OCI-M2 (cell line): ENCODE results near the gene EIF5A2.
"Not testable (repeated sequence)": the region's sequence is repeated elsewhere in the genome, so short reads cannot be mapped to it uniquely, and the experiment has no call there.

ENCODE experiments used
- DNase-seq: peaks from one replicate; lab custom pipeline; 2025; ENCODE audit not compliant: unreplicated experiment; lab: John Stamatoyannopoulos, UW

Gene EIF5A2

DNA sequence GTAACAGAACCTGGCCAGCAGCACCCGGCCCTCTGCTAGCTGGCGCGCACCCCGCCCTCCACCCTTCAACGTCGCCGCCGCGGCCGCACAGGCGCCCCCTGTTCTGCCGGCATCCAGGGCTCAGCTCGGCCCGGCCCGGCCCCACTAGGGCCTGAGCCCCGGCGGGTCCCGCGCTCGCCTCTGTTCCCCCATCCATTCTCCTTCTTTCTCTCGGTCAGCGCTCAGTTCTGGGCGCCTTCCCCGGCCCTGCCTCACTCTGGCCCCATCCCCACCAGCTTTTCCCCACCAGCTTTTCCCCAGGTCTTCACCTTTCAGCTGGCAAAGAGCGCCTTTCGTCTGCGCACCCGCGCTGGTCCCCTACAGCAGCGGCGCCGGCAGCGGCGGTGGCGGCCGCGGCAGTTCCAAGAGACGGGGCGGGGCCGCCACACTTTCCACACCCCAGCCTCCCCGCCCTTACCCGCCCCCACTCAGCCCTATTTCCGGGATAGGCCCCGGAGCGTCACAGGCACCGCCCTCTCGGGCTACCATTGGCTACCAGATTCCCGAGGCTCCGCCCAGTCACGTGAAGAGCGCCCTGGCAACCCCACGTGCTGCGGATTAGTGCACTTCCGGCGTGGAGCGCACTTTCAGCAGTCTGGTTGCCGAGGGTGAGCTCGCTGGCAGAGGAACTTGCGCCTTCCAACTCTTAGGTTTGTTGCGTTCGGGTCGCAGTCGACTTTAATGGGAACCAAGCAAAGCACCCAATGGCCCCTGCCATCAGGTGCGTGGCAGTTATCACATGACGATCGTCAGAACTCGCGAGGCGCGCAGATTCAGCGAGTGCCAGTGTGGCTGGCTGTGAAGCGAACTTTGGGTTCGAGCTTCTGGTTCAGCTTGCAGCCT, at the start of gene EIF5A2:
Gene EIF5A2, minus strand, starts transcription at position 403 of the 882 bp plus-strand sequence. CDS start 831 bp downstream, outside the sequence.
- peak; percentile 17 for DNase-seq

DNA sequence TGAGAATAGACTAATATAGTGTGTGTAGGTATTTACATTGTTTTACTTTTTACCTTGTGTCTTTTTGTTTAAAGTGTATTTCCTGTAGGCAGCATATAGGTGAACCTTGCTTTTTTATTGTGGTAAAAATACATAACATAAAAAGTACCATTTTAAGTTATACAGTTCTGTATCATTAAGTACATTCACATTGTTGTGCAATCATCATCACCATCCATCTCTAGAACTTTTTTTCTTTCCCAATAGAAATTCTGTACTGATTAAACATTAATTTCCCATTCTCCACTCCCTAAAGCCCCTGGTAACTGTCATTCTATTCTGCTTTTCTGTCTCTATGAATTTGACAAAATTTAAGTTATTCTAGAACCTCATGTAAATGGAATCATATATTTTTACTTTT, 48.2 kb upstream of the EIF5A2 start:
- no peak for DNase-seq

DNA sequence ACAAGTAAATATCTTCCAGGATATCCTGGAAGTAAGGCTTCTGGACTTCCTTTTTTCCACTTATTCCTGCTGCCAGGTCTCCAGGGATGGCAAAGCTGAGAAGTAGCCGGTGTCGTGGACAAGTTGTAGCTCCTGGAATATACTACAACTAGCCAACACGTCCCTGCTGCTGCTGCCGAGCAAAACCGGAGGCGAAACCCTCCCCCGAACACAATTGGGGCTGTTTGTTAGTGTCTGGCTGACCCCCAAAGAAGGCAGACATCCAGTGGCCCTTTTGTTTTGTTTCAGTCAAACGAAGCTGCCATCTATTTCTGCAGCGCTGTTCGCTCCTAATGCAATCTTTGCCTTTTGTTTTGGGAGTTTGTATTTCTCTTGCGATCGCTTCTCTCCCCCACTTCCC, 45.3 kb upstream of the EIF5A2 start:
- no peak for DNase-seq

DNA sequence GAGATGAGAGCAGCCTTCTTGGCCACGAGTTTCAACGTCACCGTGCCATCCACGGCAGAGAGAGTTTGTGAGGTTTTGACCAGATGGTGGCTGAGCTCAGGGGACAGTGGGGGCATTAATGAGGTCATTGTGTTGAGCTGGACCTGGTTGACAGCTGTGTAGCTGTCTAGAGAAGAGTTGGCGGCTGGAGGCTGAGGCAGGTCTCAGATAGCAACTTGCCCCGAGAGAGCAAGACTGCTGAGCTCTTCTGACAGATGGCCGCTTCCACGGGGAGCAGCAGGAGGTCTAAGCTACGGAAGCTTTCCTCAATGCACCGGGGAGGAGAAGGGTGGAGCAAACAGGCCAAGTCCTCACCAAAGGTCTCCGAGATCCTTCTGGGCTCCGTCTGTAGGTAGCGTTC, 44.8 kb upstream of the EIF5A2 start:
- DNase-seq, result no peak

DNA sequence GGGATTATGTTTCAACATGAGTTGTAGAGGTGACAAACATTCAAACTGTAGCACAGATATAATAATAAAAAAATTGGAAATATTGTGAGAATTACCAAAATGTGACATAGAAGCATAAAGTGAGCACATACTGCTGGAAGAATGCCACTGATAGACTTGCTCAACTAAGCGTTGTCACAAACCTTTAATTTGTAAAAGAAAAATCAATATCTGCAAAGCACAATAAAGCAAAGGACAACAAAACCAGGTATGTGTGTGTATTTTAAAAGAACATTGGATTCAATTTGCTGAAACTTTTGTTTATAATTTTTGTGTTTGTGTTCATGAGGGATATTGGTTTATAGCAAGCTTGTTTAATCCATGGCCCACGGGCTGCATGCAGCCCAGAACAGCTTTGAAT, 40.8 kb upstream of the EIF5A2 start:
- no peak for DNase-seq

DNA sequence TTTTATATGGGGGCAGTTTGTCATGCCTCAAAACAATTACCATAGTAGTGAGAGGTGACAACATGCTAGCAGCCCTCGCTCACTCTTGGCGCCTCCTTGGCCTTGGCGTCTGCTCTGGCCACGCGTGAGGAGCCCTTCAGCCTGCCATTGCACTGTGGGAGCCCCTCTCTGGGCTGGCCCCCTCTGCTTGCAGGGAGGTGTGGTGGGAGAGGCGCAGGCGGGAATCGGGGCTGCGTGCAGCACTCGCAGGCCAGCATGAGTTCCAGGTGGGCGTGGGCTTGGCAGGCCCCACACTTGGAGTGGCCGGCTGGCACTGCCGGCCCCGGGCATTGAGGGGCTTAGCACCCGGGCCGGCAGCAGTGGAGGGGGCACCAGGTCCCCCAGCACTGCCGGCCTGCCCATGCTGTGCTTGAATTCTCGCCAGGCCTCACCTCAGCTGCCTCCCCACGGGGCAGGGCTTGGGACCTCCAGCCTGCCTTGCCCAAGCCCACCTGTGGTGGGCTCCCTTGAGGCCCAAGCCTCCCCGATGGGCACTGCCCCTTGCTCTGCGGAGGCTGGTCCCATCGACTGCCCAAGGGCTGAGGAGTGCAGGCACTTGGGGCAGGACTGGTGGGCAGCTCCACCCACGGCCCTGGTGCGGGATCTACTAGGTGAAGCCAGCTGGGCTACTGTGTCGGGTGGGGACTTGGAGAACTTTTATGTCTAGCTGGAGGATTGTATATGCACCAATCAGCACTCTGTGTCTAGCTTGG, 38.8 kb upstream of the EIF5A2 start:
- DNase-seq, result no peak

DNA sequence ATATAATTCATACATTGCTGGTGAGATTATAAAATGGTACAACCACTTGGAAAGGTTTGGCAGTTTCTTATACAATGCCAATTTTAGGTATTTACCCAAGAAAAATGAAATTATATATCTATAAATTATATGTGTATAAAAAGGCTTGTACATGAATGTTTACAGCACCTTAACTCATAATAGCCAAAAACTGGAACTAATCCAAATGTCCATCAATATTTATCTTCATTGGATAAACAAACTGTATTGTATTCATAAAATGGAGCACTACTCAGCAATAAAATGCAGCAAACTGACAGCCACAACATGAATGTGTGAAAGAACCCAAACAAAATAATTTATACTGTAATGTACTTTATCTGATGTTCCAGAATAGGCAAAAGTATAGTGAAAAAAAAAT, 33.6 kb upstream of the EIF5A2 start:
- DNase-seq, result no peak

DNA sequence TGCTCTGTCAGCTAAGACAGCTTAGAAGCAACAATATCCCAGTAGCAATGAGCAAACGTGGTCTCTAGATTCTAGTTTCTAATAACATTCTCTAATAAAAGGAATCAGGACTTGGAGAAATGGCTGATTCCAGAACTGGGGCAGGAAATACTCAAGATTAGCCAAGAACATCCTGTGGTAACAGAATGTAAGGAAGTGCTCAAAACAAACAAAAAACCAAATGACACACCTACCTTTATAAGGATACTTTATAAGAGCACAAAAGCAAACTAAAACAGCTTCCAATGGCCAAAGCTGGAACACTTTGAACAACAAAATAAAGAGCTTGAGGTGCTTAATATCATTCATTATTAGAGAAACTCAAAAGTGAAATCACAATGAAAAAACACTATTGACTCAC, 33.1 kb upstream of the EIF5A2 start:
- DNase-seq, result no peak

DNA sequence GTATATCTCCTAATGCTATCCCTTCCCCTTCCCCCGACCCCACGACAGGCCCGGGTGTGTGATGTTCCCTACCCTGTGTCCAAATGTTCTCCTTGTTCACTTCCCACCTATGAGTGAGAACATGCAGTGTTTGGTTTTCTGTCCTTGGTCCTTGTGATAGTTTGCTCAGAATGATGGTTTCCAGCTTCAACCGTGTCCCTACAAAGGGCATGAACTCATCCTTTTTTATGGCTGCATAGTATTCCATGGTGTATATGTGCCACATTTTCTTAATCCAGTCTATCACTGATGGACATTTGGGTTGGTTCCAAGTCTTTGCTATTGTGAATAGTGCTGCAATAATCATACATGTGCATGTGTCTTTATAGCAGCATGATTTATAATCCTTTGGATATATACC, 24.6 kb upstream of the EIF5A2 start:
- not testable (repeated sequence) for DNase-seq

DNA sequence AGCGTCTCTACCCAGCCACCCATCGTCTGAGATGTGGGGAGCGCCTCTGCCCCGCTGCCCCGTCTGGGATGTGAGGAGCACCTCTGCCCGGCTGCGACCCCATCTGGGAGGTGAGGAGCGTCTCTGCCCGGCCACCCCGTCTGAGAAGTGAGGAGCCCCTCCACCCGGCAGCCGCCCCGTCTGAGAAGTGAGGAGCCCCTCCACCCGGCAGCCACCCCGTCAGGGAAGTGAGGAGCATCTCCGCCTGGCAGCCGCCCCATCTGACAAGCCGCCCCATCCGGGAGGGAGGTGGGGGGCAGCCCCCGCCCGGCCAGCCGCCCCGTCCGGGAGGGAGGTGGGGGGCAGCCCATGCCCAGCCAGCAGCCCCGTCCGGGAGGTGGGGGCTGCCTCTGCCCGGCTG, 15.1 kb upstream of the EIF5A2 start:
- not testable (repeated sequence) for DNase-seq

DNA sequence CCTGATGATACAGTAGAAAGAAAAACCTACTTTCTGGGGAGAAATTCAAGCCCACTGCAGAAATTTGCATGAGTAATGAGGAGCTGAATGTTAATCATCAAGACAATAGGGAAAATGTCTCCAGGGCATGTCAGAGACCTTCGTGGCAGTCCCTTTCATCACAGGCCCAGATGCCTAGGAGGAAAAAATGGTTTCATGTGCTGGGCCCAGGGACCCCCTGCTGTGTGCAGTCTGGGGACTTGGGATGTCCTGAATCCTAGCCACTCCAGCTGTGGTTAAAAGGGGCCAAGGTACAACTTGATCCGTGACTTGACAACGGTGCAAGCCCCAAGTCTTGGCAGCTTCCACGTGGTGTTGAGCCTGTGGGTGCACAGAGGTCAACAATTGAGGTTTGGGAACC, 10.3 kb upstream of the EIF5A2 start:
- DNase-seq, result no peak

DNA sequence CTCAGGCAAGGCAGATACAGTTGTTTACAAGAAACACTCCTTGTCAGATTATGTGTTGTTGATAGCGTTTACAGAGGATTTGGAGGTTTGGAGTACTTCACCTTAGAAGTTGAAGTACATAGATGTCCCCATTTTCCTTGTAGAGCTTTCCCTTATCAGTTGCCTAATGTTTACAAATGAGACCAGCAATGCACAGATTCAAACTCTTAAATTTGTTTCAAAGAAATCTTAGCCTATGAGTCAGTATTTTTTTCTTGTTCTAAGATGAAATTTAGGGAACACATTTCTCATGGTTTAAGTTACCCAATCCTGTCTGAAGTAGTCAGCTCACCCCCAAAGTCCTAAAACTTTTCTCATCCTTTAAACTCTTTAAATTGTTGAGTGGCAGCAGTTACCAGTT, 6.3 kb upstream of the EIF5A2 start:
- DNase-seq, result no peak

DNA sequence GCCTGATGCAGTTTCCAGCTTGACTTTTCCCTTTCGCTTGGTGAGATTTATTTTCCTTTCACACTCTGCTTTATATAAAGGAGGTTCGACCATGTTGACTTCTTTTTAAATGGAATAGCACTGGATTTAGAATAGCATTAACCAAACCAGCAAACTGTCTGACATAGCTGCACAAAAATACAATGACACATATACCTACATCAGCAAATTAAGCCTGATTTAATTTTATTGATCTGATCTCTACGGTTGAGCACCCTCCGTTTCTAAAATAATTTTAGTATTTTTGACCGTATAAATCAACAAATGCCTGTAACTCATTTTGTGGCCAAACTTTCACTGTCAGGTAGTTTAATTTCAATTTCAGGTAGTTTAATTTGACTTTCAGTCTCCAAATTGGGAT, 5.8 kb upstream of the EIF5A2 start:
- DNase-seq, result no peak

DNA sequence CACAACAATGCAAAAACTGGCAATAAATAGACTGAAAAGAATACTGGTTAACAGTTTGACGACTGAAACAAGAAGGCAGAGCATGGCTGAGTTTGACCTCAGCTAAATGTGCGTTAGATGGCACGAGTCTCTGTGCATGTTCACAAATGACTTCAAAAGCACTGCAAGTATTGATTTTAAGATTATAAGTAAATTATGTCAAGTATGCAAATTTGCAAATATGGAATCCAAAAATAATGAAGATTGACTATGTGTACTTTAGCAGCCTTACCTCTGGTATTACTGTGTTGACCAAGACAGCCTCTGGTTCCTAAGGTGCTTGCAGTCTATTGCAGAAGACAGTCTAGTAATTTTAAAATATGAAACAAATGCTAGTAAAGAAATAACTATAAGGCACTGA, 2.6 kb upstream of the EIF5A2 start:
- DNase-seq, result no peak

DNA sequence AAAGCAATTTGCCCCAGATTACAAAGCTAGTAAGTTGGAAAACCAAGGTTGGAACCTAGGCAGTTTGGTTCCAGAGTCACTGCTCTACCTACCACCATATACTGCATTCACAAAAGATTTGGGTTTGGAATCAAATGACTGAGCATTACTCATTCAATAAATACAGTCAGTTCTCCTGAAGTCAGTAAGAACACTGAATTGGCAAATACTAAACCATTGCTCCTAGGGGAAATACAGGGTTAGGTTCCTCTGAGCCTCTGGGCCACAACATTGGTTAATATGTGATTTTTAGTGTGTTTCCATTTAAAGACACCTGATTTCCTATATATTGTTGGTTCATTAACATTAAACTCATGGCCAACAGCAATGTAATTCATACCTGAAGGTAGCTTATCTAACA, 2.1 kb upstream of the EIF5A2 start:
- DNase-seq, result no peak

DNA sequence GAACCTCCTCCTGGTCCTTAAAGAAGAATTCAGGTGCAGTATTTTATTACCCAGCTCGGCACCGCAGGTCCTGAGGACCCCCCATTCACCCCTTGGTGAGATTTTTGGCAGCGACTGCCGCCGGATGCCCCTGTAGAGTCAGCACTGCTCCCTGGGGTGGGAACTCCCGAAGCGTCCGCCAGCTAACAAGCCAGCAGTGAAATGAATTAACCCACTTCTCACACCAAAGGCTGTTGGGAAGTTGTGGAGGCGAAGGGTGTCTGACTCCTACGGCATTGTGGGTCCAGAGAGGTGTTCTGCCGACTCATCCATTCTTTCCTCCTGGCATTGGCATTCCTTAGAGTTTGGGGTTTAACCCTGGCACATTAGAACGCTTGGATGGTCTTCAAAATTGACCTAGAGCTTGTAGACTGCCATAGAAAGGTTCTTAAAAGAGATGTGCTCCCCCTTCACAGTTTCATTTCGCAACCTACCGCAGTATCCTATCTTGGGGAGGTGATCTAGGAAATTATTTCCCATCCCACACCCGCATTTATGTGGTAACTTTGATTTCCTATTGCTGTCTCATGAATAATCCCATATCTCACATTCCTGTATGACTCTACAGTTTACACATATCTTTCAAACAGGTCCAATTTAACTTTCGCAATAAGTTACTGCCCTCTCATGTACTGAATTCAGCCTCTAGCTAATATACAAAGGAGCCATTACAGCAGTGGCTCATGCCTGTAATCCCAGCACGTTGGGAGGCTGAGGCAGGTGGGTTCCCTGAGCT, 879 bp upstream of the EIF5A2 start:
- no peak for DNase-seq

DNA sequence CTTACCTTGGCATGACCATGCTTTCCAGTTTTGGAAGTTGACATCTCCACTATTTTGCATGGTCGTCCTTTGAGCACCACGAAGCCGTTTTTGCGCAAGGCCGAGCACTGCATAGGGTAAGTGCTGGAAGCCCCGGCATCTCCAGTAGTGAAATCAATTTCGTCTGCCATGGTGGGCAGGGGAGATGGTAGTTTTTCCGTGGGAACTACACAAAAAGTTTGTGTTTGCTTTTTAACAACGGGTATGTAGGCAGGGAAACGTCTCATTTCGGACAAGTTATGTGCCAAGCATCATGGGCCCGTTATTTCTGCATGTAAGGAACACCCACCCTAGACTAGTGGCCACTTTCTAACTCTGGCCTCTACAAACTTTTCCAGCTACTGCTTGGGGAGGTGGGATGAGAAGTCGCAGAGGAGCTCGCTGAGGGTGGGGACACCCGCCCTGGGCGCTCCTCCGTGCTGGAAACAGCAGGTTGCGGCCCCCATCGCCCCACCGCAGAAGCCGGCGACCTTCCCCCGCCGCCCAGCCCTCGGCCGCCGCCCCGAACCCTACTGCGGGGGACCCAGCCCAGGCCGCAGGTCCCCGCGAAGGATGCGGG, 701 bp downstream of the EIF5A2 start:
- no peak for DNase-seq

DNA sequence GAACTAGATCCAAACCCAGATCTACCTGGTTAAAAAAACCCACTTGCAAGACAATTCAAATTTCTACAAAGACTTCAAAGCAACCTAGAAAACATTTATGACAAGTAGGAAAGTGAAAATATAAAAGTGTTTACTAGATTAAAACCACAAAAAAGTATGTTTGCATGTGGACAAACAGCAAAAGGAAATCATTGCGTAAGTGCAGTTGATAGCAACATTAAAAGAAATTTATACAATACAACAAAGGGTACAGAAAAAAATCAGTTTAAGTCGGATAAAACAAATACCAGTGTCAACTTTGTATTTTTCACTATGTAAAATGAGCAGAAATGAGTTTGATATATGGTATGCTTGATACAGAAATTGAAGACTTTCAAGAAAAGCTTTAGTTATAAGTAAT, 2.6 kb downstream of the EIF5A2 start:
- DNase-seq, result no peak

DNA sequence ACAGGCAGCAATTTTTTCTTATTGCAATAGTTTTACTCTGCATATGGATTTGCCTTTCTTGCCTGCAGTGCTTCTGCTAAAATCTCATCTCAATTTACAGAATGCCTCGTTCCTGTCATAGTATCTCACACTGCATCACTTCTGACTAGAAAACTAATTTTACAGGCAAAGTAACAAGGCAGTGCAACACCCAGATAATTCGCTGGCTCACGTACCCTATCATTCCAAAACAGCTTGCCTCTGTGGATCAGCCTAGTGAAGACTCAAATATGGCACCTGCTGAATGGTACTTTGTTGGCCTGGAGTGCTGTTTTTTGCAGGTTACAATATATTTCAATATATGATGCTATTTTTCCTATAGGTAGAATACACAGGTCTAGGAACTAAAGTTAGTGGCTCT, 5.3 kb downstream of the EIF5A2 start:
- no peak for DNase-seq

DNA sequence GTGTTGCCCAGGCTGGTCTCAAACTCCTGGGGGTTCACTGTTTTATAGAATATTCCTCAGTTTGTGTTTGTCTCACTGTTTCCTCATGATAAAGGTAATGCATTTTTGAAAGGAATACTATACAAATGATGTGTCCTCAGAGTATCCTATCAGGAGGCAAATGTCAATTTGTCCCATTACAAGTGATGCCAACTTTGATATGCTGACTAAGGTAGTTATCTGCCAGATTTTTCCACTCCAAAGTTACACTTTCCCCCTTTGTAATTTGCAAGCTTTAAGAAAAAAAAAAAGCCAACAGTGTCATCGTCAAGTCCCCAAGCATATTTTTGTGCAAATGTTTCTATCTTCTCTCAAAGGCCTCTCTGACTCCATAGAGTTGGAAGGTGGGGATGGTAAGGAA, 9.0 kb downstream of the EIF5A2 start:
- no peak for DNase-seq

DNA sequence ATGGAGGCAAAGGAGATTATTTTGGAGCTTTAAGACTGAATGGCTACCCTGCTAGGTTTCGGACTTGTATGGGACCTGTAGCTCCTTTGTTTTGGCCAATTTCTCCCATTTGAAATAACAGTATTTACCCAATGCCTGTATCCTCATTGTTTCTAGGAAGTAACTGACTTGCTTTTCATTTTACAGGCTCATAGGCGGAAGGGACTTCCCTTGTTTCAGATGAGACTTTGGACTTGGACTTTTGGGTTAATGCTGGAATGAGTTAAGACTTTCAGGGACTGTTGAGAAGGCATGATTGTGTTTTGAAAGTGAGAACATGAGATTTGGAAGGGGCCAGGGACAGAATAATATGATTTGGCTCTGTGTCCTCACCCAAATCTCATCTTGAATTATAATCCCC, 10.5 kb downstream of the EIF5A2 start:
- no peak for DNase-seq
